DOHH2 (cell line): Measurements from ENCODE around the gene SH3BP5.

ENCODE experiments used
- H3F3A ChIP-seq: fragments of 200-600 bp; sonication (generic), shearing (Covaris generic); 2 replicates; pipeline ENCODE4 v1.6.0; 2016; ENCODE audit warnings: antibody characterized with exemption, mild to moderate bottlenecking; ENCODE audit not compliant: control insufficient read depth, insufficient read depth
- H3K27ac ChIP-seq: fragments of 200-600 bp; sonication (generic); 2 replicates; pipeline ENCODE4 v1.5.1; 2014; ENCODE audit warnings: low read depth, mild to moderate bottlenecking, low read length, moderate library complexity
- H3K27me3 ChIP-seq: fragments of 200-600 bp; sonication (generic); 2 replicates; pipeline ENCODE4 v1.6.1; 2014; ENCODE audit warnings: mild to moderate bottlenecking, low read length, mixed read lengths; ENCODE audit not compliant: control insufficient read depth
- H3K36me3 ChIP-seq: fragments of 200-600 bp; sonication (generic); 2 replicates; pipeline ENCODE4 v1.6.1; 2014; ENCODE audit warnings: mild to moderate bottlenecking, low read length, moderate library complexity, mixed read lengths; ENCODE audit not compliant: control insufficient read depth
- H3K4me1 ChIP-seq: fragments of 200-600 bp; sonication (generic); 2 replicates; pipeline ENCODE4 v1.6.1; 2014; ENCODE audit warnings: mild to moderate bottlenecking, low read length, mixed read lengths; ENCODE audit not compliant: control insufficient read depth
- H3K4me2 ChIP-seq: fragments of 200-600 bp; sonication (generic); 2 replicates; pipeline ENCODE4 v1.6.0; 2014; ENCODE audit warnings: mild to moderate bottlenecking, low read length, moderate library complexity
- H3K4me3 ChIP-seq: fragments of 200-600 bp; sonication (generic); 2 replicates; pipeline ENCODE4 v1.5.1; 2014; ENCODE audit warnings: mild to moderate bottlenecking, low read length, mixed read lengths
- H3K79me2 ChIP-seq: fragments of 200-600 bp; sonication (generic); 2 replicates; pipeline ENCODE4 v1.6.1; 2014; ENCODE audit warnings: mild to moderate bottlenecking, low read length, mixed read lengths; ENCODE audit not compliant: control insufficient read depth
- H3K9me2 ChIP-seq: fragments of 200-600 bp; sonication (generic); replicated peaks from 2 replicates; pipeline ENCODE4 v1.6.1; 2014; ENCODE audit warnings: mild to moderate bottlenecking, low read length, mixed read lengths; ENCODE audit not compliant: control insufficient read depth
- H3K9me3 ChIP-seq: fragments of 200-600 bp; sonication (generic); 2 replicates; pipeline ENCODE4 v1.6.1; 2014; ENCODE audit warnings: antibody characterized with exemption, low read length, mixed read lengths; ENCODE audit not compliant: control insufficient read depth, insufficient read depth
- H4K20me1 ChIP-seq: fragments of 200-600 bp; sonication (generic); 2 replicates; pipeline ENCODE4 v1.6.0; 2014; ENCODE audit warnings: low read depth, mild to moderate bottlenecking, antibody characterized with exemption, low read length, moderate library complexity; ENCODE audit not compliant: control insufficient read depth, insufficient read depth
- EZH2phosphoT487 ChIP-seq: fragments of 200-600 bp; sonication (generic); IDR thresholded peaks from 2 replicates; pipeline ENCODE4 v1.6.1; 2017; ENCODE audit warnings: borderline replicate concordance, mild to moderate bottlenecking, antibody characterized with exemption, low read length, moderate library complexity, mixed read lengths
- TF ChIP-seq, protein P1 (sequence below): fragments of 200-600 bp; sonication (generic); IDR thresholded peaks from one replicate; pipeline ENCODE4 v1.5.1; 2014; ENCODE audit warnings: antibody characterized with exemption, mild to moderate bottlenecking, low read depth, low read length; ENCODE audit not compliant: poor library complexity, severe bottlenecking

The SH3BP5 gene

DNA sequence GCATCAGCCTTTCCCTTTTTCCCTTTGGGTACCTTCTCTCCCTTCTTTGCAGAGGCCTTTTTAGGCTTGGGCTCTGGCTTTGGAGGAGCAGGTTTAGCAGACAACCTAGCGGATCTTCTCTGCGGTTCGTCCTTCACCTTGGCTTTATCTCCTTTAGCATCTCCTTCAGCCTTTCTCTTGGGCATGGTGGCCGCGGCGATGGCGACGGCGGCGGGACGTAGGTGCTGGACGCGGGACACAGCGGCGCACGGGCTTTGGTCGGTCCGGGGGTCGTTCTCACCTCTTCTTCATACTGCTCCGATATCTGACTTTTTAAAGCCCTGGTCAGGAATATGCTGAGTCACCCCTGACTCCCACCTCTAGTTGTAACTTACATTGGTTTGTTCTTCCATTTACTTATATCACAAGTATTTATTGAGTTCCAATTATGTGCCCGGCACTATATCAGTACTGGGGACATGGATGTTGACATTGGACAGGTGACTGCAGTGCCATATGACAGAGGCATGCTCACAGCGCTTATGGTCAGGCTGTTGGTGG lies 43.1 kb upstream of the SH3BP5 start:
- no peak overlapping the region for H3K4me2 ChIP-seq
- H3K4me1 ChIP-seq: peaks cover 29% of the 10 kb centered on the region
- TF ChIP-seq, protein P1, sequence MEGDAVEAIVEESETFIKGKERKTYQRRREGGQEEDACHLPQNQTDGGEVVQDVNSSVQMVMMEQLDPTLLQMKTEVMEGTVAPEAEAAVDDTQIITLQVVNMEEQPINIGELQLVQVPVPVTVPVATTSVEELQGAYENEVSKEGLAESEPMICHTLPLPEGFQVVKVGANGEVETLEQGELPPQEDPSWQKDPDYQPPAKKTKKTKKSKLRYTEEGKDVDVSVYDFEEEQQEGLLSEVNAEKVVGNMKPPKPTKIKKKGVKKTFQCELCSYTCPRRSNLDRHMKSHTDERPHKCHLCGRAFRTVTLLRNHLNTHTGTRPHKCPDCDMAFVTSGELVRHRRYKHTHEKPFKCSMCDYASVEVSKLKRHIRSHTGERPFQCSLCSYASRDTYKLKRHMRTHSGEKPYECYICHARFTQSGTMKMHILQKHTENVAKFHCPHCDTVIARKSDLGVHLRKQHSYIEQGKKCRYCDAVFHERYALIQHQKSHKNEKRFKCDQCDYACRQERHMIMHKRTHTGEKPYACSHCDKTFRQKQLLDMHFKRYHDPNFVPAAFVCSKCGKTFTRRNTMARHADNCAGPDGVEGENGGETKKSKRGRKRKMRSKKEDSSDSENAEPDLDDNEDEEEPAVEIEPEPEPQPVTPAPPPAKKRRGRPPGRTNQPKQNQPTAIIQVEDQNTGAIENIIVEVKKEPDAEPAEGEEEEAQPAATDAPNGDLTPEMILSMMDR: no peak
- no peak for TF ChIP-seq EZH2phosphoT487
- no peaks in the 10 kb centered on the region for H3K36me3 ChIP-seq
- H3K79me2 ChIP-seq: no peaks in the 10 kb centered on the region
- no peaks in the 10 kb centered on the region for H3F3A ChIP-seq
- H3K9me3 ChIP-seq: no peaks in the 10 kb centered on the region
- H3K27me3 ChIP-seq: no peaks in the 10 kb centered on the region
- no peak overlapping the region for H3K27ac ChIP-seq
- no peak overlapping the region for H3K4me3 ChIP-seq
- H3K9me2 ChIP-seq: no peaks in the 10 kb centered on the region
- H4K20me1 ChIP-seq: no peaks in the 10 kb centered on the region

DNA sequence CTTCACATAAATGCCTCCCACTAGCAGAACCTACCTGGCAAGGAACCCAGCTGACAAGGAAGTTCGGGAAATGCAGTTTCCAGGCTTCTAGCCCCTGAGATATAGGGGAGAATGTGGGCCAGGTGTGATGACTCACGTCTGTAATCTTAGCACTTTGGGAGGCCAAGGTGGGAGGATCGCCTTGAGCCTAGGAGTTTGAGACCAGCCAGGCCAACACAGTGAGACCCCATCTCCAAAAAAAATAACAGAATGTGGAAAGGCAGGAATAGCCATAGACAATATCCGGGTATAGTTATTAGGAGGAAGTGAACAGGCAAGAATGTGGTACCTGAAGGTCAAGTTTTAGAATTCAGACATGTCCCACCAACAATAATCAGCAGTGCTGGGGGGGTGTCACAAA lies 40.5 kb upstream of the SH3BP5 start:
- H3K4me2 ChIP-seq: no peak overlapping the region

DNA sequence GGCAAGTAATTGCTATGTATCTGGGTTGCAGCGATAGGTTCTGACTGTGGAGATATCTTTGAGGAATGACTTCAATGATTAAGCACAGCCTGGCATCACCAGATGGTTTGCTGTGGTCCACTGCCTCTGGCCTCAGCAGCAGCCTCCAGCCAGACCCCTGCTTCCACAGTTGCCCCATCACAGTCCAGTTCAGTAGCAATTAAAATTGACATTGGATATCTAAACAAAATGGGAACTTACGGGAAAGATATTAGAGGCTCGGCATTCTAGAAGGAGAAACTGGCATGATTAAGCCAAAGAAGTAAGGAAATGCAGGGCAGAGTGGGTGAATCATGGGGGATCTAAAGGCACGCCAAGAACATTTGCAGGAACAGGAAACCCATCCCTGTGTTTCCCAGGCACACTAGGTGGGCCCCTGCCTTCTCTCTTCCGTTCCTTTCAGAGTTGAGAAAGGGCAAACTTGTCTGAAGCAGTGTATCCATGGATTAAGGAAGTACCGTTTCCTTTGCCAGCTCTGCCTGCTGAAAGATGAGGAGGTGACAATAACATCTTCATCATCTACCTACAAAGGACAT lies 36.3 kb upstream of the SH3BP5 start:
- Histone ChIP-seq H3K4me1 (peaks cover 35% of the 10 kb centered on the region), H3K4me2 (no peak overlapping the region), H3K36me3 (no peaks in the 10 kb centered on the region), H3K27ac (no peak overlapping the region), H3K27me3 (no peaks in the 10 kb centered on the region), H3K79me2 (no peaks in the 10 kb centered on the region), H3K4me3 (no peak overlapping the region), H3K9me2 (no peaks in the 10 kb centered on the region), H4K20me1 (no peaks in the 10 kb centered on the region), H3K9me3 (no peaks in the 10 kb centered on the region), H3F3A (no peaks in the 10 kb centered on the region)
- TF ChIP-seq, protein P1: no peak
- TF ChIP-seq EZH2phosphoT487: no peak

More for the DNA sequence above, 40.5 kb upstream of the SH3BP5 start:
- H3K4me1 ChIP-seq: peaks cover 28% of the 10 kb centered on the region
- no peaks in the 10 kb centered on the region for H3K36me3 ChIP-seq
- no peak for TF ChIP-seq EZH2phosphoT487
- TF ChIP-seq, protein P1: no peak
- H3K9me2 ChIP-seq: no peaks in the 10 kb centered on the region
- no peaks in the 10 kb centered on the region for H3F3A ChIP-seq
- no peaks in the 10 kb centered on the region for H3K27me3 ChIP-seq
- no peaks in the 10 kb centered on the region for H3K79me2 ChIP-seq
- H3K9me3 ChIP-seq: no peaks in the 10 kb centered on the region
- no peak overlapping the region for H3K4me3 ChIP-seq
- H4K20me1 ChIP-seq: no peaks in the 10 kb centered on the region
- H3K27ac ChIP-seq: no peak overlapping the region
